SH-SY5Y (cell line): Measurements from ENCODE around the gene TRIM26.

Experiments used
- GATA2 ChIP-seq: IDR thresholded peaks from 2 replicates; pipeline ENCODE4 v1.6.1; 2011; ENCODE audit warnings: mild to moderate bottlenecking, low read depth, low read length
- GATA3 ChIP-seq: IDR thresholded peaks from 2 replicates; pipeline ENCODE4 v1.6.1; 2011; ENCODE audit warnings: low read depth, mild to moderate bottlenecking, low read length, moderate library complexity

Gene TRIM26

GRCh38 chr6:30214657-30214982 is 1.4 kb upstream of the TRIM26 start:
- TF ChIP-seq GATA2: no peak
- TF ChIP-seq GATA3: no peak

- TF ChIP-seq GATA3 (no peak), GATA2 (no peak)
Observed at GRCh38 chr6:30213957-30214656, 901 bp upstream of the TRIM26 start.

- no peak for TF ChIP-seq GATA3
- no peak for TF ChIP-seq GATA2
Observed at GRCh38 chr6:30213667-30213956, 406 bp upstream of the TRIM26 start.

- TF ChIP-seq GATA2 (no peak), GATA3 (no peak)
Observed at GRCh38 chr6:30211899-30212298, 1.3 kb downstream of the TRIM26 start.

- TF ChIP-seq GATA2 (no peak), GATA3 (no peak)
Observed at GRCh38 chr6:30211306-30211705, 1.9 kb downstream of the TRIM26 start.

- TF ChIP-seq GATA3 (no peak), GATA2 (no peak)
Observed at GRCh38 chr6:30207619-30208295, 5.4 kb downstream of the TRIM26 start.

GRCh38 chr6:30206799-30207618 is 6.2 kb downstream of the TRIM26 start:
- no peak for TF ChIP-seq GATA2
- TF ChIP-seq GATA3: no peak

- TF ChIP-seq GATA3 (no peak), GATA2 (no peak)
Observed at GRCh38 chr6:30206152-30206551, 7.1 kb downstream of the TRIM26 start.

GRCh38 chr6:30204116-30204515 is 9.1 kb downstream of the TRIM26 start:
- TF ChIP-seq GATA2: no peak
- no peak for TF ChIP-seq GATA3

- TF ChIP-seq GATA2 (no peak), GATA3 (no peak)
Observed at GRCh38 chr6:30202366-30202765, 10.8 kb downstream of the TRIM26 start.

- TF ChIP-seq GATA2 (no peak), GATA3 (no peak)
Observed at GRCh38 chr6:30200551-30201281, 12.5 kb downstream of the TRIM26 start.

GRCh38 chr6:30198166-30199084 is 14.8 kb downstream of the TRIM26 start:
- TF ChIP-seq GATA3 (no peak), GATA2 (no peak)

GRCh38 chr6:30196376-30196775 is 16.8 kb downstream of the TRIM26 start:
- no peak for TF ChIP-seq GATA2
- no peak for TF ChIP-seq GATA3
